HG03196 (cell line): Measurements from ENCODE around the gene FASLG.
"Not testable (repeated sequence)": the region's sequence is repeated elsewhere in the genome, so short reads cannot be mapped to it uniquely, and the experiment has no call there.

ENCODE experiments used
- ATAC-seq: cut with Tn5 transposase; IDR thresholded peaks from one replicate; pipeline ENCODE4 v1.9.1; 2021; ENCODE audit not compliant: unreplicated experiment

FASLG gene

GRCh38 chr1:172658871-172659453, at the start of gene FASLG:
Gene FASLG (plus strand): TSS chr1:172659103. CDS start chr1:172659202, 99 bp downstream.
- ATAC-seq, result no peak

GRCh38 chr1:172609528-172609927, 49.4 kb upstream of the FASLG start:
- ATAC-seq, result no peak

- ATAC-seq, result no peak
These were observed 46.4 kb upstream of the FASLG start for GRCh38 chr1:172612478-172612877.

DNA sequence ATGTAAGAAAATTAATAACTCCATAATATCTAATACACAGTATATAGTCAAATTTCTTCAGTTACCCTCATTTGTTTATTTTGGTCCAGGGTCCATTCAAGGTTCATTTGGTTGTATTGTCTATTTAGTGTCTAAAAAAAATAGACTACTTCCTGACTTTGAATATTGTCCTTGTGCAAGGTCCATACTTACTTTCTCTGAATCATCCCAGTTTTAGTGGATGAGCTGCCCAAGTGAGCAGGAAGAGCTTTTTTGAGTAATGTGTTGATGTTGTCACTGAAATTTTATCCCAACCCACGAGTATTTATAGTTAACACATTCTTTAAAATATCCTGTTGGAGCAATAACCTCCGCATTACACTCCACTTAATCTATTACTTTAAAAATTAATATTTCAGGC, 45.6 kb upstream of the FASLG start:
- ATAC-seq, result no peak

GRCh38 chr1:172616195-172616594, 42.7 kb upstream of the FASLG start:
- no peak for ATAC-seq

- ATAC-seq, result no peak
These were observed 42.3 kb upstream of the FASLG start for GRCh38 chr1:172616636-172617035.

DNA sequence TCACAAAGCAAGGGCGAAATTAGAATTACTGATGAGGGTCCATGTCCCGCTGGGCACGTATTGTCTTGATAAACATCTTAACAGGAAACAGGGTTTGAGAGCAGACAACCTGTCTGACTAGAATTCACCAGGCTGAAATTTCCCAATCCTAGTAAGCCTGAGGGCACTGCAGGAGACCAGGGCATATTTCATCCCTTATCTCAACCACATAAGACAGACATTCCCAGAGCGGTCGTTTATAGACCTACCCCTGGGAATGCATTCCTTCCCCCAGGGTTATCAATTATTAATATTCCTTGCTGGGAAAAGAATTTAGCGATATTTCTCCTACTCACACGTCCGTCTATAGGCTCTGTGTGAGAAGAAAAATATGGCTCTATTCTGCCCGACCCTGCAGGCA, 38.3 kb upstream of the FASLG start:
- ATAC-seq, result not testable (repeated sequence)

DNA sequence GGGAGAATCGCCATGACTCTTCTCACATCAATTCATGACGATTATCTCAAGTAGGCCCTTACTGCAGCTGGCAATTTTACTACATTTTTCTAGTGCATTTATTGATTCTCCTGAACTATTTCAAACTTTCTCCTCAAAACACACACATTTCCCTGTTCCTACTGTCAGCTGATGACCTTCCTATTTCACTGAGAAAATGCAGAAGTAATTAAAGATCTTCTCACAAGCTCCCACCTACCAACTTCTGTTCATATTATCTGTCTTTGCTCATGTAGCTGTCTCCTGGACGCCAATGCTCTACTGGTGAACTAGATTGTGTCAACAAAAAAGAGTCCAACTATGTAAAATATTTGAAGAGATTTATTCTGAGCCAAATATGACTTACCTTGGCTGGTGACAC, 36.4 kb upstream of the FASLG start:
- ATAC-seq, result no peak

- ATAC-seq, result no peak
These were observed 35.2 kb upstream of the FASLG start for GRCh38 chr1:172623748-172624147.

DNA sequence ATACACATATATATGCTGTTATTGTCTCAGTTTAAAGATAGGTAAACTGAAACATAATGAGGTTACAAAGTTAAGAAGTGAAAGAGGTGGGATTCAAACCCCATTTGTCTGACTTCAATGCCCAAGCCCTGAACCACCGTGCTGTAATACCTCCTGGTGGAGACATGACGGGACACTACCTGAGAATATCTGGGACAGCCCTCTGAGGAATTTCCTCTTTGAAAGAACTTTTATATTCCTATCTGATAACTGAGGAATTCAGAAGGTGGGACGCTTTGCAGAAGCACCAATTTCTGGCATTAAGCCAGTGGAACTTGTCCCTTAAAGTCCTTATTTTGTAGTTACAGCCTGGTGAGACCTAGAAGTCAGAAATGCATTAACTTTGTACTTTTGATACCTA, 32.1 kb upstream of the FASLG start:
- no peak for ATAC-seq

DNA sequence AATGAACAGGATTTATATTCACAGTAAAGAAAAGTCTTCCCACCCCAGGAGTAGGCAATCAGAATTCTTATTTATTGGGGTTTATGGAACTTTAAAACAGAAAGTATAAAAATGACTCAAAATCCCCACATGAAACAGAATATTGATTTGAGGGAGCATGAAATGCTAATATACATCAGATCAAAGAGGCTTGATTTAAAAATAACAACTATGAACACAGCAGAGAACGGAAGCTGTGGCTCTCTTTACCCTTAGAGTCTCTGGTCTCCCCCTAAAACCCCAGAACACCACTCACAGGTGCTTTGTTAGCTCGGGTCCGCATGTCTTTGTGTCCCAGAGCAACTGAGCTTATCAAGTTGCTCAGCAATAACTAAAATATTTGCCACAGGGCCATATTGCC, 31.2 kb upstream of the FASLG start:
- ATAC-seq, result no peak

DNA sequence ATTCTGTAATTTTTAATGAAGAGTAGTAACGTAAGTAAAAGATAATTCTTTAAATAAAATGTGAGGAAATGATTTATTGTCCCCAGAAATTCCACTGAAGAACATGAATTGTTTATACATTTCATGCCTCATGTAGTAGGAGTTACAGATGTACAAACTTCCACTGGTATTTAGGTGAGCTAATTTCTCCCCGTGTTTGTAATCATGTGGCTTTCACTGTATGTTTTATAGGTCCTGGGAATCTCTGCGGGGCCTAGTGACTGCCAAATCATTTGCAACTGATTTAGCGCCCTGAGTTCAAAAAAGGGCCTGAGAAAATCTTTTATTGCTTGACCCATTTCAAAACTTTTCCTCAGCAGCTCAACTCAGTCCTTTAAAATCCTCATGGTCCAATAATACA, 30.5 kb upstream of the FASLG start:
- no peak for ATAC-seq

GRCh38 chr1:172629170-172629569, 29.7 kb upstream of the FASLG start:
- ATAC-seq, result no peak

DNA sequence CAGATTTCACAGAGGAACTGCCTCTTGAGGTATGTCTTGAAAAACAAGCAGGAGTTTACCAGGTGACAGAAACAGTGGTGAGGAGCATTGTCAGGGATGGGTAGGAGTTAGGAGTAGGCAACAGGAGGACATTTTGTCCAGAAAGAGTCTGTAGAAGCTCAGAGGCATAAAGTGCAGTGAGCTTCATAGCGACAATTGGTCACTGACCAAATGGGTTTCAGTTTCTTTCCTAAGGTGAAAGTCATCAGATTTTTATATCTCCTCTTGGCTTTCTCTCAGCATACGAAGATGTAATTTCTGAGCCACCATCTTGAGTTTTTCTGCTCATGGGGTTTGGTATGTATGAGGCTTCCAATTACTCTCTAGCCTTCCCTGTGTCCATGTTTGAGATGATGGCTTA, 29.3 kb upstream of the FASLG start:
- ATAC-seq, result no peak

DNA sequence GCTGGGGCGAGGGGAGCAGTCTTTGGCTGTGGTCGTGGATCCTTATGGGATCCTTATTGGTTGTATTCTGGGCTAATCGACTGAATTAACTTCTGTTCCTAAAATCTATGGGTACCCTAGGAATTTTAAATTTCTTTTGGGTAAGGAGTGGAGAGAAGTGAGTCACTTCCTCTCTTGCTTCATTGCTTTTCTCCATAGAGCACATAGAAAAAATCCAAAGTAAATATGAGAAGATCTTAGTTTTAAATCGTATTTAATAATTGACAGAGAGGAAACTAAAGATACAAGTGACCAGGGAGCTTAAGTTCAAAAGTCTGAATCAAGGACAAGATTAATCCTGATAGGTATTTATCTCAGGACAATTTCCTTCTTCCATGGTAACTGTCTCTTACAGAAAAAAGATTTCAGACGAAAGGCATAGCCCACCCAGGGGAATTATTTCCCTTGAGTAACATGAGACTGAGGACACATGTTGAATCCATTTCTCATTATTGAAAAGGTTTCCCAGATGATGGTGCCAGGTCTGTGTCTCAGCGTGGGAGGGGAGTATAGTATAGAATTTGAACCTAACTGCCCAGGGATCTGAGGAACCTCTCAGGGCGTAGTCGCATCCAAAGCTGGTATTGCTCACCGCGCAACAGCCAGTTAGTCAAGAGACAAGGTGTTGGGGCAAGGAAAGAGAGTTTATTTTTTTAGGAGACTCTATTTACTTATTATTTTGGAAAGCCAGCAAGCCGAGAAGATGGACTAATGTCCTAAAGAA, 28.7 kb upstream of the FASLG start:
- no peak for ATAC-seq

DNA sequence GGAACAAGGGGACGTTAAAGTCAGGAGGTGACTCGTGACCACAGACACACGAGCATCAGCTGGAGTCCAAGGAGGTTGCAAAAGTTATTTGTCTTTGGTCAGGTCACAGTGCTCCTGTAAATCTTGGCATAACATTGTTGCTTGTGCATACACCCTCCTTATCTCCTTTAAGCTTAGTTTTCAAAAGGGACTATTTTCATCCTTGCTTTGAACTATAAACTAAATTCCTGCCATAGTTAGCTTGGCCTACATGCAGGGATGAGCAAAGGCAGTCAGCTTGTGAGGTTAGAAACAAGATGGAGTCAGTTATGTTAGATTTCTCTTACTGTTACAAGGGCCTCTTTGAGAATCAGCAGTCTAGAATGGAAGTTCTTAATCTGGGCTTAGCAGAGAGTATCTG, 28.0 kb upstream of the FASLG start:
- ATAC-seq, result no peak

DNA sequence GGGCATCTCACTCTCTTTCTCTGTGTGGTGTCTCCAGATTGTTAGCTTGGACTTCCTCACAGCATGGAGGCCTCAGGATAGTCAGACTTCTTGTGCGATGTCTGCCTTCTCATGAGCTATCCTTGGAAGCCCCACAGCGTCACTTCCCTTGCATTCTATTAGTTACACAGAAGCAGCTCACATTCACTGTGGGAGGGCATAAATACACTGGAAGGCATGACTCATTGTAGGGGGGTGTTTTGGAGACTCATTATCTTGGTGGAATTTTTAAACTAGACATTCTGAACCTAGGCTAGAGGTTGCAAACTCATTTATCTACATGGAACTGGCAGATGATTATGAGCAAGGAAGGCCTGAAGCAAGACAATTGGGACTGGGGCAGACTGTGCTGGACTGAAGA, 21.4 kb upstream of the FASLG start:
- ATAC-seq, result no peak

GRCh38 chr1:172638249-172638648, 20.7 kb upstream of the FASLG start:
- no peak for ATAC-seq

DNA sequence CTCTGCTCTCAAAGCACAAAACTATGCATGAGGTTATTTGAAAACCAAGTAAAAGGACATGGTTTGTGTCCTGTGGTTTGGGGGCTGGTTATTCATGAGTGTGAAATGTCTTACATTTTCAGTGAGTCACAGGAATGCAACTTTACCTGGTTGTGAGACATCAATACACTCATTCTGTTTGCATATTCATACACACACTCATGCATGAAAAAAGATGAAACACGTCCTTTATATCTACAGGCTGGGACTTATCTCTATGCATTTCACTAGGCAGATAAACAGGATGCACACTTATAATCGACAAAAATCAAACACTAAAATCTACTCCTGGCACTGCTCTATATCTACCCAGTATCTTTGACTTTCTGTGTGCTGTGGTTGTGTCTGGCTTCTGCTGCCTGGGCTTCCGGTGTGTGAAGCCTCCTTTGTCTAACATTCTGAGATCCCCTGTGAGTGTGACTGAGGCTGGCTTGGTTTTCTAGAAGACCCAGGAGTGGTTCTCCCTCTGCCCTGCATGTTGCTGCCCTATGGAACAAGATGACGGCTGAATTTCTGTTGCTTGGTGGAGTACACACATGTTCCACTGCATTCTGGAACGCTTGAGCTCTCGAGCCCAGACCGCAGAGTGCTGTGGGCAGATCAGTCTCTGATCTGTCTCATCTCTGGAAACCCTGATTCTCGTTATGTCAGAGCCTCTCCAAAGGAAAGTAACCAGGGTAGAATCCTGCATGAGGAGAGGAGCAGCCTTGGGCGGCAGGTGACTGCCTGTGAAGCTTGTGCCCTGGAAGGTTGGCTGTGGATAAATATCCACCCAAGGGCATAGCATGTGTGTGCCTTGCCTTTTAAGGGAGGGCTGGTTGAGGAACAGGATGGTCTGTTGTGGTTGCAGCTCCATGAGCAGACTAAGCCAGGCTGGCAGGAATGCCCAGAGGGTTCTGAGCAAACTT, 19.7 kb upstream of the FASLG start:
- ATAC-seq, result no peak

DNA sequence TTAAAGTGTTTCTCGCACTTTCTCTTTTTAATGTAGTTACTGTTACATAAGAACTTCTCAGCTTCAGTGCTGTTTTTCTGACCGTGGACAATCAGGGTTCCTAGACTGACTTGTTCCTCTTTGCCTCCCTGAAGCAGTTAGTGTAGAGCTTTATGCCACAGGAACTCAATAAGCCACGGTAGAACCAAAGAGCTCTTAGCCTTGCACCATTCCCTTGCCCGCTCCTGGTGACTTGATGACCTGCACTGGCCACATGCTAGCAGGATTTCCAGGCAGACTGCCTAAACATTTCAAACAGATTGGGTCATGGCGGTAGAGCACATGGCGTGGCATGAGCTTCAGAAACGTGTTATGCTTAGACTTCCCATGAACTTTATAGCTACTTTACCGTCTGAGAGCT, 18.8 kb upstream of the FASLG start:
- ATAC-seq, result no peak

- ATAC-seq, result no peak
These were observed 17.4 kb upstream of the FASLG start for GRCh38 chr1:172641492-172641891.

- no peak for ATAC-seq
These were observed 15.9 kb upstream of the FASLG start for GRCh38 chr1:172642970-172643369.
